Cardiac muscle cell (in vitro differentiated cells and primary cell): ENCODE results near the gene DLG2. TPM values are rescaled to one million over a fixed set of nuclear protein-coding genes. Genes with fewer than 3 reads are reported as not detected.

ENCODE experiments used
- DNase-seq, 2 donors: peaks; one replicate each; pipeline versions ENCODE4 v3.0.0 to v3.0.0-alpha.2; 2010 to 2017; ENCODE audit warnings: low read depth in 1 of 2, low spot score in 1 of 2
- H3K27ac ChIP-seq: fragments of 200-600 bp; sonication (generic); 2 replicates; pipeline ENCODE4 v1.5.1; 2016
- H3K27me3 ChIP-seq: fragments of 200-600 bp; sonication (generic); 2 replicates; pipeline ENCODE4 v1.6.0; 2016; ENCODE audit warnings: control low read depth
- H3K36me3 ChIP-seq: fragments of 200-600 bp; sonication (generic); 2 replicates; pipeline ENCODE4 v1.5.1; 2016; ENCODE audit warnings: control low read depth
- H3K4me1 ChIP-seq: fragments of 200-600 bp; sonication (generic); 2 replicates; pipeline ENCODE4 v1.8.1; 2017; ENCODE audit warnings: low read depth, mild to moderate bottlenecking, mixed run types
- H3K4me3 ChIP-seq: fragments of 200-600 bp; sonication (generic); 2 replicates; pipeline ENCODE4 v1.5.1; 2016; ENCODE audit warnings: mild to moderate bottlenecking
- H3K9me3 ChIP-seq: fragments of 200-600 bp; sonication (generic); 2 replicates; pipeline ENCODE4 v1.5.1; 2017; ENCODE audit warnings: low read depth, mild to moderate bottlenecking, control low read depth
- polyA plus RNA-seq: library from polyadenylated mRNA; unstranded; fragments of >200 nt; fragmentation: Nextera tagmentation; extraction: Ambion mirVana; gene quantifications from 2 replicates; pipeline ENCODE4 v1.2.1, GENCODE V29; 2016
- total RNA-seq: library from RNA; depleted of rRNA; stranded (reverse); fragments of >200 nt; gene quantifications from 2 replicates; pipeline ENCODE4 v1.2.3, GENCODE V29; 2016
- TF ChIP-seq, protein P1 (sequence below): IDR thresholded peaks from 2 replicates; pipeline ENCODE4 v1.5.1; 2012; ENCODE audit warnings: low read depth, mild to moderate bottlenecking, low read length

The DLG2 gene
- total and polyA plus RNA-seq, 2 experiments from 2014 or later, result 3.5 to 15.9 TPM

- no peaks in the 10 kb centered on the region for H3K36me3 ChIP-seq
- no peak for DNase-seq
- H3K9me3 ChIP-seq, result no peaks in the 10 kb centered on the region
- H3K27ac ChIP-seq, result no peak overlapping the region
- H3K27me3 ChIP-seq, result no peaks in the 10 kb centered on the region
- TF ChIP-seq, protein P1, sequence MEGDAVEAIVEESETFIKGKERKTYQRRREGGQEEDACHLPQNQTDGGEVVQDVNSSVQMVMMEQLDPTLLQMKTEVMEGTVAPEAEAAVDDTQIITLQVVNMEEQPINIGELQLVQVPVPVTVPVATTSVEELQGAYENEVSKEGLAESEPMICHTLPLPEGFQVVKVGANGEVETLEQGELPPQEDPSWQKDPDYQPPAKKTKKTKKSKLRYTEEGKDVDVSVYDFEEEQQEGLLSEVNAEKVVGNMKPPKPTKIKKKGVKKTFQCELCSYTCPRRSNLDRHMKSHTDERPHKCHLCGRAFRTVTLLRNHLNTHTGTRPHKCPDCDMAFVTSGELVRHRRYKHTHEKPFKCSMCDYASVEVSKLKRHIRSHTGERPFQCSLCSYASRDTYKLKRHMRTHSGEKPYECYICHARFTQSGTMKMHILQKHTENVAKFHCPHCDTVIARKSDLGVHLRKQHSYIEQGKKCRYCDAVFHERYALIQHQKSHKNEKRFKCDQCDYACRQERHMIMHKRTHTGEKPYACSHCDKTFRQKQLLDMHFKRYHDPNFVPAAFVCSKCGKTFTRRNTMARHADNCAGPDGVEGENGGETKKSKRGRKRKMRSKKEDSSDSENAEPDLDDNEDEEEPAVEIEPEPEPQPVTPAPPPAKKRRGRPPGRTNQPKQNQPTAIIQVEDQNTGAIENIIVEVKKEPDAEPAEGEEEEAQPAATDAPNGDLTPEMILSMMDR, result no peak
- H3K4me1 ChIP-seq, result no peaks in the 10 kb centered on the region
- no peak overlapping the region for H3K4me3 ChIP-seq
Measured at GRCh38 chr11:83540112-83540675, 2086.9 kb downstream of the DLG2 start.

- H3K9me3 ChIP-seq, result no peaks in the 10 kb centered on the region
- no peaks in the 10 kb centered on the region for H3K4me1 ChIP-seq
- DNase-seq, result no peak
- no peak overlapping the region for H3K4me3 ChIP-seq
- no peak overlapping the region for H3K27ac ChIP-seq
- no peaks in the 10 kb centered on the region for H3K27me3 ChIP-seq
- TF ChIP-seq, protein P1, result no peak
- no peaks in the 10 kb centered on the region for H3K36me3 ChIP-seq
Measured at GRCh38 chr11:83538286-83538685, 2088.9 kb downstream of the DLG2 start.

- H3K9me3 ChIP-seq, result no peaks in the 10 kb centered on the region
- H3K4me3 ChIP-seq, result no peak overlapping the region
- no peaks in the 10 kb centered on the region for H3K27me3 ChIP-seq
- DNase-seq, result no peak
- no peaks in the 10 kb centered on the region for H3K4me1 ChIP-seq
- TF ChIP-seq, protein P1, result no peak
- H3K27ac ChIP-seq, result no peak overlapping the region
- H3K36me3 ChIP-seq, result no peaks in the 10 kb centered on the region
Measured at GRCh38 chr11:83537131-83537610, 2090.0 kb downstream of the DLG2 start.

- TF ChIP-seq, protein P1, result no peak
- no peaks in the 10 kb centered on the region for H3K4me1 ChIP-seq
- no peak overlapping the region for H3K4me3 ChIP-seq
- DNase-seq, result no peak
- H3K27me3 ChIP-seq, result no peaks in the 10 kb centered on the region
- no peaks in the 10 kb centered on the region for H3K9me3 ChIP-seq
- no peak overlapping the region for H3K27ac ChIP-seq
- H3K36me3 ChIP-seq, result no peaks in the 10 kb centered on the region
Measured at GRCh38 chr11:83533166-83533565, 2094.0 kb downstream of the DLG2 start.

DNA sequence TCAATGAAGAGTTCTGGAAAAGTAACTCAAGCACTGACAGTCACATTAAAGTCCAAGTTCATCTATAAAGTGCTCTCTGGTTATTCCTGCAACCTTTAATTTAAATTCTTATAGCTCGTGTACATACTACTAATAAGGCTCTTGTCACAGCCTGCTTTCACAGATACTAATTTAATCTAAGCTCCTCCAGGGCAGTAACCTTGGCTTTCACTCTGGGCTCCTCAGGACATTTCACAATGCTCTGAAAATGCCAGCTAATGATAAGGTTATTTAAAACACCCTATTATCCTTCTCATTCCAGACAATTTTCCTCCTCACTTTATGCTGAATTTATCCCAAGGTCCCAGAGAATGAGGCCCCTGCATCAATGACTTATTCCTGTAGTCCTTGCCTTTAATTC, 2098.3 kb downstream of the DLG2 start:
- Histone ChIP-seq H3K4me1 (peaks cover 7% of the 10 kb centered on the region), H3K36me3 (no peaks in the 10 kb centered on the region), H3K4me3 (no peak overlapping the region), H3K27ac (no peak overlapping the region), H3K27me3 (no peaks in the 10 kb centered on the region), H3K9me3 (no peaks in the 10 kb centered on the region)
- TF ChIP-seq, protein P1, result no peak
- no peak for DNase-seq

- no peaks in the 10 kb centered on the region for H3K36me3 ChIP-seq
Measured at GRCh38 chr11:83528225-83528624, 2098.9 kb downstream of the DLG2 start.

More at GRCh38 chr11:83528225-83528624, 2098.9 kb downstream of the DLG2 start:
- Histone ChIP-seq H3K9me3 (no peaks in the 10 kb centered on the region), H3K4me1 (peaks cover 7% of the 10 kb centered on the region), H3K4me3 (no peak overlapping the region), H3K27me3 (no peaks in the 10 kb centered on the region), H3K27ac (no peak overlapping the region)
- DNase-seq, result no peak
- TF ChIP-seq, protein P1, result no peak
